ENCODE data around the gene POLR2F.

GRCh38 chr22:37986371-37986770, 32.9 kb downstream of the POLR2F start:
- no peak for TF ChIP-seq FOXJ3 (CRISPR knock-in tag; IDR thresholded peaks at IDR 0.05; ENCODE audit: borderline replicate concordance)
- TF ChIP-seq PRRX2 (CRISPR knock-in tag; IDR thresholded peaks at IDR 0.05), result no peak
- TF ChIP-seq CTCF (IDR thresholded peaks at IDR 0.05), result no peak
- no peak for TF ChIP-seq HMGXB4 (CRISPR knock-in tag; IDR thresholded peaks at IDR 0.05)
- no peak for TF ChIP-seq IRF2 (CRISPR knock-in tag; IDR thresholded peaks at IDR 0.05; ENCODE audit: borderline replicate concordance, low read depth)
- no peak for TF ChIP-seq ZNF532 (CRISPR knock-in tag; IDR thresholded peaks at IDR 0.05; ENCODE audit: borderline replicate concordance)
- no peak for TF ChIP-seq NR1H2 (CRISPR knock-in tag; IDR thresholded peaks at IDR 0.05)

Data from WTC11 (cell line).